HepG2 (cell line): ENCODE data around the gene FITM1. TPM values are rescaled to one million over a fixed set of nuclear protein-coding genes. Genes with fewer than 3 reads are reported as not detected.

Source experiments
- ATAC-seq: fragments of 200-7000 bp; cut with Tn5 transposase; 3 replicates; pipeline ENCODE4 v1.9.1; 2020; ENCODE audit warnings: mild to moderate bottlenecking, moderate library complexity
- BruUV-seq: library from RNA; stranded (reverse); fragments of 400-500 nt; replicated peaks from 2 replicates; lab custom pipeline; 2021; lab: Mats Ljungman, UMichigan
- CTCF ChIA-PET: fragments of 300-600 bp; formaldehyde crosslinking; extraction: SDS; loops from one replicate; lab custom pipeline; 2021; ENCODE audit warnings: low total read pairs, inconsistent platforms, low intra/inter-chr PET ratio; lab: Yijun Ruan, JAX
- POLR2A ChIA-PET: fragments of 350-600 bp; sonication (Branson Sonifier 250); formaldehyde crosslinking; loops from one replicate; lab custom pipeline; 2020; ENCODE audit warnings: antibody characterized with exemption, inconsistent platforms; lab: Yijun Ruan, JAX
- DNase-seq: peaks from one replicate; pipeline ENCODE4 v3.0.0-alpha.2; 2015; ENCODE audit warnings: low spot score
- FAIRE-seq: peaks from 3 replicates; lab custom pipeline; 2011; peaks lifted over from hg19 to GRCh38; lab: Jason Lieb, UNC
- H2AFZ ChIP-seq: one replicate; pipeline ENCODE4 v1.6.1; 2011; ENCODE audit warnings: low read length, inconsistent platforms
- H3K27ac ChIP-seq: fragments of 300-600 bp; 3 replicates; pipeline ENCODE4 v1.8.0; 2011; ENCODE audit warnings: mixed run types, mild to moderate bottlenecking, mixed read lengths, low read length, inconsistent platforms; ENCODE audit not compliant: insufficient read depth; ENCODE audit errors: extremely low read length
- H3K27me3 ChIP-seq, 2 experiments: fragments of 200-600 bp in 1 of 2; 2 replicates in 1 of 2; 3 replicates in 1 of 2; pipeline versions ENCODE4 v1.6.0 to v1.8.0; 2011; ENCODE audit warnings: low read length in 2 of 2, mild to moderate bottlenecking in 2 of 2, moderate library complexity in 2 of 2, inconsistent platforms in 1 of 2; ENCODE audit not compliant: insufficient read depth in 2 of 2, control insufficient read depth in 1 of 2
- H3K36me3 ChIP-seq, 2 experiments: fragments of 200-600 bp in 1 of 2; replicated peaks in 1 of 2; 2 replicates in 1 of 2; 3 replicates in 1 of 2; pipeline versions ENCODE4 v1.5.1 to v1.8.0; 2011; ENCODE audit warnings: low read length in 2 of 2, inconsistent platforms in 1 of 2; ENCODE audit not compliant: insufficient read depth in 2 of 2, control insufficient read depth in 1 of 2
- H3K4me1 ChIP-seq: 2 replicates; pipeline ENCODE4 v1.5.1; 2012; ENCODE audit warnings: low read length, inconsistent platforms; ENCODE audit not compliant: insufficient read depth
- H3K4me2 ChIP-seq: 2 replicates; pipeline ENCODE4 v1.6.0; 2011; ENCODE audit warnings: low read depth, low read length, inconsistent platforms
- H3K4me3 ChIP-seq, 3 experiments: fragments of 200-600 bp in 1 of 3; sonication (generic), shearing (Covaris generic) in 1 of 3; replicated peaks in 1 of 3; 2 replicates each; pipeline ENCODE4 v1.5.1; 2011 to 2016; ENCODE audit warnings: low read length in 3 of 3, inconsistent platforms in 2 of 3, low read depth in 2 of 3, mild to moderate bottlenecking in 2 of 3, control low read depth in 1 of 3, mixed read lengths in 1 of 3; ENCODE audit not compliant: insufficient read depth in 1 of 3
- H3K79me2 ChIP-seq: one replicate; pipeline ENCODE4 v1.6.1; 2011; ENCODE audit warnings: low read length, inconsistent platforms; ENCODE audit not compliant: insufficient read depth
- H3K9ac ChIP-seq: 2 replicates; pipeline ENCODE4 v1.6.0; 2011; ENCODE audit warnings: mild to moderate bottlenecking, low read depth, low read length, inconsistent platforms; ENCODE audit not compliant: insufficient read depth
- H3K9me3 ChIP-seq: 2 replicates; pipeline ENCODE4 v1.5.1; 2012; ENCODE audit warnings: mild to moderate bottlenecking, low read length
- H4K20me1 ChIP-seq: 2 replicates; pipeline ENCODE4 v1.6.0; 2011; ENCODE audit warnings: inconsistent platforms, mild to moderate bottlenecking, low read length, moderate library complexity; ENCODE audit not compliant: insufficient read depth
- ARNTL ChIP-seq: sonication (generic); formaldehyde crosslinking; IDR thresholded peaks from 2 replicates; pipeline ENCODE4 v1.4.0; 2020; ENCODE audit warnings: mild to moderate bottlenecking, missing genetic modification reagents
- BCL6 ChIP-seq: IDR thresholded peaks from 2 replicates; pipeline ENCODE4 v1.6.1; 2016; ENCODE audit warnings: missing genetic modification reagents, missing compliant biosample characterization
- HNRNPL ChIP-seq: fragments of 200-400 bp; formaldehyde crosslinking; IDR thresholded peaks from 2 replicates; pipeline ENCODE4 v1.6.1; 2017; ENCODE audit warnings: mild to moderate bottlenecking, low read depth, low read length
- KMT2B ChIP-seq: IDR thresholded peaks from 2 replicates; pipeline ENCODE4 v1.6.1; 2016; ENCODE audit warnings: missing genetic modification reagents, missing compliant biosample characterization
- POLR2A ChIP-seq, 2 experiments: IDR thresholded peaks; 2 replicates each; pipeline ENCODE4 v1.6.1; 2011; ENCODE audit warnings: low read depth in 2 of 2, low read length in 2 of 2, mild to moderate bottlenecking in 1 of 2, moderate library complexity in 1 of 2; ENCODE audit not compliant: insufficient read depth in 1 of 2
- RARA ChIP-seq: IDR thresholded peaks from 2 replicates; pipeline ENCODE4 v1.6.1; 2016; ENCODE audit warnings: missing genetic modification reagents, missing compliant biosample characterization
- SAP130 ChIP-seq: IDR thresholded peaks from 2 replicates; pipeline ENCODE4 v1.6.1; 2016; ENCODE audit warnings: low read depth
- ZNF10 ChIP-seq: sonication (generic); formaldehyde crosslinking; IDR thresholded peaks from 2 replicates; pipeline ENCODE4 v1.4.0; 2020; ENCODE audit warnings: mild to moderate bottlenecking, low read depth, missing genetic modification reagents, borderline replicate concordance
- ZNF510 ChIP-seq: sonication (generic); formaldehyde crosslinking; IDR thresholded peaks from 2 replicates; pipeline ENCODE4 v1.4.0; 2020; ENCODE audit warnings: low read depth, mild to moderate bottlenecking, missing genetic modification reagents
- ZNF564 ChIP-seq: sonication (generic); formaldehyde crosslinking; IDR thresholded peaks from 2 replicates; pipeline ENCODE4 v1.8.1; 2023; ENCODE audit warnings: mild to moderate bottlenecking, missing genetic modification reagents
- ZNF605 ChIP-seq: sonication (generic); formaldehyde crosslinking; IDR thresholded peaks from 2 replicates; pipeline ENCODE4 v1.8.0; 2022; ENCODE audit warnings: mild to moderate bottlenecking, missing genetic modification reagents
- ZNF776 ChIP-seq: sonication (generic); formaldehyde crosslinking; IDR thresholded peaks from 2 replicates; pipeline ENCODE4 v1.4.0; 2020; ENCODE audit warnings: mild to moderate bottlenecking, missing genetic modification reagents
- ZNF878 ChIP-seq: sonication (generic); formaldehyde crosslinking; IDR thresholded peaks from 2 replicates; pipeline ENCODE4 v1.8.1; 2023; ENCODE audit warnings: mild to moderate bottlenecking, missing genetic modification reagents, moderate library complexity
- WGBS: methylation state at CpG from one replicate; pipeline ENCODE4 v1.1.6; 2017; ENCODE audit warnings: low lambda C conversion rate; 5-methylcytosine and 5-hydroxymethylcytosine counted together
- in situ Hi-C: cut with HindIII; loops from 2 replicates; pipeline ENCODE4 v1.10.0; 2017; ENCODE audit warnings: low pct_unique_long_range_greater_than_20kb; ENCODE audit not compliant: extremely low pct_ligation_motif_present
- intact Hi-C: fragments of 100-400 bp; cut with micrococcal nuclease; formaldehyde crosslinking; loops from one replicate; pipeline ENCODE4 v1.10.0; 2022; ENCODE audit not compliant: unreplicated experiment
- polyA plus RNA-seq, 8 experiments: library from polyadenylated mRNA; depleted of rRNA in 3 of 8; stranded (reverse) in 7 of 8; unstranded in 1 of 8; fragments of >200 nt; fragmentation: Illumina TruSeq in 4 of 8; extraction: Trizol in 4 of 8; gene quantifications; 2 replicates each; pipeline versions ENCODE4 v1.2.1 to v1.2.3, GENCODE V29; 2011 to 2016; ENCODE audit warnings: low read depth in 4 of 8, missing spikeins in 1 of 8, mixed read lengths in 1 of 8; ENCODE audit not compliant: insufficient read depth in 1 of 8
- total RNA-seq, 5 experiments: library from RNA; depleted of rRNA; stranded (reverse); fragments of >200 nt; fragmentation: Illumina TruSeq; extraction: Trizol; gene quantifications; 2 replicates each; pipeline ENCODE4 v1.2.3, GENCODE V29; 2016; ENCODE audit warnings: low read depth in 1 of 5
- TF ChIP-seq, protein P1 (sequence below): fragments of 450-650 bp; IDR thresholded peaks from 2 replicates; pipeline ENCODE4 v1.6.1; 2017
- TF ChIP-seq, protein P2 (sequence below): sonication (generic); formaldehyde crosslinking; IDR thresholded peaks from one replicate; pipeline ENCODE4 v1.5.1; 2020; ENCODE audit warnings: mild to moderate bottlenecking, missing genetic modification reagents; ENCODE audit errors: not compliant biosample characterization

The FITM1 gene
- total and polyA plus RNA-seq, 2 of the 13 experiments (the other 11 are each of a cell fraction or from before 2014, with no cell fraction given): 2.7 to 5.8 TPM

GRCh38 chr14:24082411-24083080, 47.9 kb upstream of the FITM1 start (continued):
- 0 out of 2 replicates have a peak, but pooled peaks have one; percentile 32 for TF ChIP-seq ZNF10
- TF ChIP-seq ZNF878 (CRISPR knock-in tag): no peak
- TF ChIP-seq ZNF605 (CRISPR knock-in tag): no peak
- no peak for TF ChIP-seq HNRNPL
- TF ChIP-seq ZNF564 (CRISPR knock-in tag): 0 out of 2 replicates have a peak, but pooled peaks have one; percentile 17
- no peak for TF ChIP-seq ZNF510
- TF ChIP-seq KMT2B (CRISPR knock-in tag): no peak
- TF ChIP-seq ZNF776 (CRISPR knock-in tag): 0 out of 2 replicates have a peak, but pooled peaks have one; percentile 18
- TF ChIP-seq ARNTL (CRISPR knock-in tag): 0 out of 2 replicates have a peak, but pooled peaks have one; percentile 5
- no peak for TF ChIP-seq SAP130 (CRISPR knock-in tag)

DNA sequence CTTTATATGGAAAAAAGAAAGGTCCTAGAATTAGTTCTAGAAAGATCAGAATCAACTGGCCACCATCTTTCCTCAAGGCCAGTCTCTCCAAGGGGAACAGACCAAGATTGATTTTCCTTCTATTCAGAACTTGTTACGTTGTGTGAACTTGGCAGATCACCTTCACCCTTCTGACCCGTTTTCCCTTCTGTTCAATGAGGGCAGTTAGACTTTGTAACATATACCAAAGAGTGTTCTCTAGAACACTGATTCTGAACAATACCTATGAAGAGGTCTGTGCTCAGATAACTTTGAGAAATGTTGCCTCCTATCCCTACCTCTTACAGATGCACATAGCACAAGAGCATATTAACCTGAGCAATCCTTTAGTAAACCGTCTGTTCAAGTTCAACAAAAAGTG, 47.0 kb upstream of the FITM1 start:
- H3K4me2 ChIP-seq: no peak overlapping the region
- H4K20me1 ChIP-seq: no peaks in the 10 kb centered on the region
- H3K4me1 ChIP-seq: peaks cover 30% of the 10 kb centered on the region
- no peak overlapping the region for H3K9ac ChIP-seq
- DNase-seq (no peak), ATAC-seq (no peak), FAIRE-seq (peak; percentile 28)
- BruUV-seq: no TSS peak
- no peak overlapping the region for H2AFZ ChIP-seq
- CTCF ChIA-PET: no interaction called here
- 6% methylated on average over 3 of the region's 3 CpGs for WGBS
- POLR2A ChIA-PET: interaction anchor here (0.9 to 4.9 kb wide), 3 partner anchors 11 to 31 kb away, joined by 3 to 131 read pairs (median 31); partner anchors contain the start of genes DCAF11, NRL and PCK2
- no peak overlapping the region for H3K4me3 ChIP-seq
- peaks cover 19 to 70% of the 10 kb centered on the region in 2 experiments for H3K27me3 ChIP-seq
- TF ChIP-seq, protein P1, sequence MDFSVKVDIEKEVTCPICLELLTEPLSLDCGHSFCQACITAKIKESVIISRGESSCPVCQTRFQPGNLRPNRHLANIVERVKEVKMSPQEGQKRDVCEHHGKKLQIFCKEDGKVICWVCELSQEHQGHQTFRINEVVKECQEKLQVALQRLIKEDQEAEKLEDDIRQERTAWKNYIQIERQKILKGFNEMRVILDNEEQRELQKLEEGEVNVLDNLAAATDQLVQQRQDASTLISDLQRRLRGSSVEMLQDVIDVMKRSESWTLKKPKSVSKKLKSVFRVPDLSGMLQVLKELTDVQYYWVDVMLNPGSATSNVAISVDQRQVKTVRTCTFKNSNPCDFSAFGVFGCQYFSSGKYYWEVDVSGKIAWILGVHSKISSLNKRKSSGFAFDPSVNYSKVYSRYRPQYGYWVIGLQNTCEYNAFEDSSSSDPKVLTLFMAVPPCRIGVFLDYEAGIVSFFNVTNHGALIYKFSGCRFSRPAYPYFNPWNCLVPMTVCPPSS: no peak
- TF ChIP-seq POLR2A (IDR thresholded peaks at IDR 0.05; ENCODE audit: insufficient read depth in 1 of 2, low read depth in 2 of 2, low read length in 2 of 2) (no peak), RARA (CRISPR knock-in tag) (0 out of 2 replicates have a peak, but pooled peaks have one; percentile 36), BCL6 (CRISPR knock-in tag) (0 out of 2 replicates have a peak, but pooled peaks have one; percentile 35)
- TF ChIP-seq, protein P2, sequence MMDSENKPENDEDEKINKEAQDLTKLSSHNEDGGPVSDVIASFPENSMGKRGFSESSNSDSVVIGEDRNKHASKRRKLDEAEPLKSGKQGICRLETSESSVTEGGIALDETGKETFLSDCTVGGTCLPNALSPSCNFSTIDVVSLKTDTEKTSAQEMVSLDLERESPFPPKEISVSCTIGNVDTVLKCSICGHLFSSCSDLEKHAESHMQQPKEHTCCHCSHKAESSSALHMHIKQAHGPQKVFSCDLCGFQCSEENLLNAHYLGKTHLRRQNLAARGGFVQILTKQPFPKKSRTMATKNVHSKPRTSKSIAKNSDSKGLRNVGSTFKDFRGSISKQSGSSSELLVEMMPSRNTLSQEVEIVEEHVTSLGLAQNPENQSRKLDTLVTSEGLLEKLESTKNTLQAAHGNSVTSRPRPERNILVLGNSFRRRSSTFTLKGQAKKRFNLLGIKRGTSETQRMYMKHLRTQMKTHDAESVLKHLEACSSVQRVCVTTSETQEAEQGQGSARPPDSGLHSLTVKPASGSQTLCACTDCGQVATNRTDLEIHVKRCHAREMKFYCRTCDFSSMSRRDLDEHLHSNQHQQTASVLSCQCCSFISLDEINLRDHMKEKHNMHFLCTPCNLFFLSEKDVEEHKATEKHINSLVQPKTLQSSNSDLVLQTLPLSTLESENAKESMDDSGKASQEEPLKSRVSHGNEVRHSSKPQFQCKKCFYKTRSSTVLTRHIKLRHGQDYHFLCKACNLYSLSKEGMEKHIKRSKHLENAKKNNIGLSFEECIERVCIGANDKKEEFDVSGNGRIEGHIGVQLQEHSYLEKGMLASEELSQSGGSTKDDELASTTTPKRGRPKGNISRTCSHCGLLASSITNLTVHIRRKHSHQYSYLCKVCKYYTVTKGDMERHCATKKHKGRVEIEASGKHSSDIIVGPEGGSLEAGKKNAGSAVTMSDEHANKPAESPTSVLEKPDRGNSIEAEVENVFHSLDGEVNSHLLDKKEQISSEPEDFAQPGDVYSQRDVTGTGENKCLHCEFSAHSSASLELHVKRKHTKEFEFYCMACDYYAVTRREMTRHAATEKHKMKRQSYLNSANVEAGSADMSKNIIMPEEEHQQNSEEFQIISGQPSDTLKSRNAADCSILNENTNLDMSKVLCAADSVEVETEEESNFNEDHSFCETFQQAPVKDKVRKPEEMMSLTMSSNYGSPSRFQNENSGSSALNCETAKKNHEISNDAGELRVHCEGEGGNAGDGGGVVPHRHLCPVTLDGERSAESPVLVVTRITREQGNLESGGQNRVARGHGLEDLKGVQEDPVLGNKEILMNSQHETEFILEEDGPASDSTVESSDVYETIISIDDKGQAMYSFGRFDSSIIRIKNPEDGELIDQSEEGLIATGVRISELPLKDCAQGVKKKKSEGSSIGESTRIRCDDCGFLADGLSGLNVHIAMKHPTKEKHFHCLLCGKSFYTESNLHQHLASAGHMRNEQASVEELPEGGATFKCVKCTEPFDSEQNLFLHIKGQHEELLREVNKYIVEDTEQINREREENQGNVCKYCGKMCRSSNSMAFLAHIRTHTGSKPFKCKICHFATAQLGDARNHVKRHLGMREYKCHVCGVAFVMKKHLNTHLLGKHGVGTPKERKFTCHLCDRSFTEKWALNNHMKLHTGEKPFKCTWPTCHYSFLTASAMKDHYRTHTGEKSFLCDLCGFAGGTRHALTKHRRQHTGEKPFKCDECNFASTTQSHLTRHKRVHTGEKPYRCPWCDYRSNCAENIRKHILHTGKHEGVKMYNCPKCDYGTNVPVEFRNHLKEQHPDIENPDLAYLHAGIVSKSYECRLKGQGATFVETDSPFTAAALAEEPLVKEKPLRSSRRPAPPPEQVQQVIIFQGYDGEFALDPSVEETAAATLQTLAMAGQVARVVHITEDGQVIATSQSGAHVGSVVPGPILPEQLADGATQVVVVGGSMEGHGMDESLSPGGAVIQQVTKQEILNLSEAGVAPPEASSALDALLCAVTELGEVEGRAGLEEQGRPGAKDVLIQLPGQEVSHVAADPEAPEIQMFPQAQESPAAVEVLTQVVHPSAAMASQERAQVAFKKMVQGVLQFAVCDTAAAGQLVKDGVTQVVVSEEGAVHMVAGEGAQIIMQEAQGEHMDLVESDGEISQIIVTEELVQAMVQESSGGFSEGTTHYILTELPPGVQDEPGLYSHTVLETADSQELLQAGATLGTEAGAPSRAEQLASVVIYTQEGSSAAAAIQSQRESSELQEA (CRISPR knock-in tag): no peak
- H3K9me3 ChIP-seq: no peaks in the 10 kb centered on the region
- H3K27ac ChIP-seq: no peak overlapping the region
- no peaks in the 10 kb centered on the region for H3K36me3 ChIP-seq
- no peaks in the 10 kb centered on the region for H3K79me2 ChIP-seq
- intact Hi-C loops: no loop called here
- in situ Hi-C loops: no loop called here
